OCI-M2 (cell line): ENCODE measurements around the gene CFAP161.

Source experiments
- DNase-seq: peaks from one replicate; lab custom pipeline; 2025; ENCODE audit not compliant: unreplicated experiment; lab: John Stamatoyannopoulos, UW

CFAP161 gene, protein sequence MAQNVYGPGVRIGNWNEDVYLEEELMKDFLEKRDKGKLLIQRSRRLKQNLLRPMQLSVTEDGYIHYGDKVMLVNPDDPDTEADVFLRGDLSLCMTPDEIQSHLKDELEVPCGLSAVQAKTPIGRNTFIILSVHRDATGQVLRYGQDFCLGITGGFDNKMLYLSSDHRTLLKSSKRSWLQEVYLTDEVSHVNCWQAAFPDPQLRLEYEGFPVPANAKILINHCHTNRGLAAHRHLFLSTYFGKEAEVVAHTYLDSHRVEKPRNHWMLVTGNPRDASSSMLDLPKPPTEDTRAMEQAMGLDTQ

DNA sequence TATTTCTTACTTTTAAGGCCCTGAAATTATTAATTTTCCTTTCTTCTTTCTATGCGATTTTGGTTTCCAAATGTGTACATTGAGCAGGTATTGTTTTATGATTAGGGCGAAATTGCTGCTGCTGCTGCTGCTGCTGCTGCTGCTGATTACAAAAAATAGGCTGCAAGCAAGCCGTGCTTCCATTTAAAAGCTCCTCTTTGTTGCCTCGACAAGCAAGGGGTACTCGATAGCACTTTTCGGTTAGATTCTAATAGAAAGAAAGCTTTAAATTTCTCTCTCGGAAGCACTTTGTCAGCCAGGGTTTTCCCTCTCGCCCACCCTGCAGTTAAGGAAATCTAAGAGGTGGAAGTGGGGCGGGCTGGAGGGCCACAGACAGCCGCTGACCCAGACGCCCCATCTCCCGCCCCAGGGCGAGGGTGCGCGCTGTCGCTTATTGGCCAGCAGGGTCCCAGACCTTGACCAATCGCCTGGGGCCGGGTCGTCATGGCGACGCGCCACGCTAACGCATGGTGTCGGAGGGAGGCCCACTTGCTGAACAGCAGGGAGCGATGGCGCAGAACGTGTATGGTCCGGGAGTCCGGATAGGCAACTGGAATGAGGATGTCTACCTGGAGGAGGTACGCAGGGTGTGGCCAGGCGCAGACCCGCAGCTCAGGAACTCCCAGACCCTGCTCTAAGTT, at the start of gene CFAP161:
CFAP161 (plus strand) TSS at position 489 of the 680 bp plus-strand sequence; CDS start at position 549, 60 bp downstream.
- DNase-seq = no peak

DNA sequence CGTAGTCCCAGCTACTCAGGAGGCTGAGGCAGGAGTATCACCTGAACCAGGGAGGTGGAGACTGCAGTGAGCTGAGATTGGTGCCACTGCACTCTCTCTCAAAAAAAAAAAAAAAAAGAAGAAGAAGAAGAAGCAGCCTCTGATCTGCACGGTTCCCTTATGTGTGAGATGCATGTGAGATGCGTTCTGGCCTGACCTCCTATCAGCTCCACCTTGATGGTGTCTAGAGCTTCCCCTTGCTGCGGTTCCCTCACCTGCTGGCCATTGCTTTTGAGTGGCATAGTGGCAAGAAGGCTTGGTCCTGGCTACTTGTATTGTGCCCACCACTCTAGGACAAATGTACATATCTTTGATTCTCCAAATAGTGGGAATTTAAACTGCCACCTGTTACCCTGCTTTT, 49.4 kb upstream of the CFAP161 start:
- DNase-seq = no peak

DNA sequence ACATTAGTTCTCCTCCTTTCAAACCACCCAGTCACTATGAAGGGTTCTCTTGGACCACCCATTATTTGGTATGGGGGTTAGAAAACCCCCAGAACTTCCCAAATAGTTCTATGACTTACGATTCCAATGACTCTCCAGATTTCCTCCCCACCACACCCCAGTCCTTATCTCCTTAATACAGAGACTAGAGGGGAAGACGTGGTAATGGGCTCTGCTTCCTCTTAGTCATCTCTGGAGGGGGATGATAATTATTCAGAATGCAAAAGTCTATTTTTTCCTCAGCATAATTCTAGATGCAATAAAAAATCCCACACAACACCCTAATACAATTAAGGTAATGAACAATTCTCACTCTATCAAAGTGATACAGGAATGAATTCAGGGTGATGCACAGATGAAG, 48.9 kb upstream of the CFAP161 start:
- DNase-seq = no peak

DNA sequence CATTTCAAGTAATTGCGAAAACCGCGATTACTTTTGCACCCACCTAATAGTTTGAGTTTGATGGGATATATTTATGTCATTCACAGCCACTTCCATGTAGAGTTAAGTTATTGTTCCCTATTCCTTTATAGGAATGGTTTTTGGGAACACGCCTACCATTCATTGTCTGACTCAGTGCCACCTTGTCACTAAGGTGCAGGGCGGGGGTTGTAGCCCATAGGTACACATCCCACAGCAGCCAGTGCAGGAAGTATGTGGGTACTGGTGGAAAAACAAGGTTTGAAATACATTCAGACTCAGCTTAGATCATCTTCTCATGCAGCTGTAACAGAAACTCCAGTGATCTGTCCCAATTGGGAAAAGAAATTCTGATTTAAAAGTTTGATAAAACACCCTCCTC, 48.2 kb upstream of the CFAP161 start:
- no peak for DNase-seq

DNA sequence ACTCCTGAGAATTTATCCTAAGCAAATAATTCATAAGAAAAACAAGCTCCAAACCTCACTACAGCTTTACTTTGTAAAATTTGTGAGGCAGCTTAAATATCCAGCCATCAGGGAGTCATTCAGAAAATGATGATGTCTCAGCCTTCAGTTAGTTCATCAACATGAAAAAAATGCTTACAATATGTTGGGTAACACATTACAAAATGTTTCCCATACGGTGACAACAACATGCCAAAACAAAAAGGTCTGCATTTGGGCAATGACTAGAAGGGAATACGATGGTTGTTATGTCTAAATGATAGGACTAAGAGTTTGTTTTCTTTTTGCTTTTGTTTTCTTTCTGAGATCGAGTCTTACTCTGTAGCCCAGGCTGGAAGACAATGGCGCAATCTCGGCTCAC, 47.0 kb upstream of the CFAP161 start:
- DNase-seq = no peak

DNA sequence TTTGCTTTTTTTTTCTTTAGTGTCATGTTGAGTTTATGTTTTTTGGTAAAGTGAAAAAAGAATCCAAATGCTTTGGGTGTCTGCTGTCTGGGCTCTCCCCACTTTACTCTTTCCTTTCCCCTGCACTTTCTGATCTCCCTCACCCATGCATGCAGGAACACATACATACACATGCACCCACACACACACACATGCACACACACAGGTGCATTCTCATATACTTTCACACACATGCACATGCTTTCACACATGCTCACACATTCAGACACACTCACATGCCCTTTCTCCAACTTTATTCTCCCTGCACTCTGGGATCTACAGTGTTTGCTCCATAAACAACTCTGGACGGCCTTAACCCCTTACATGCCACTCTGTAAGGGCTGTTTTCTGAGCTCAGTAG, 46.4 kb upstream of the CFAP161 start:
- DNase-seq = no peak

DNA sequence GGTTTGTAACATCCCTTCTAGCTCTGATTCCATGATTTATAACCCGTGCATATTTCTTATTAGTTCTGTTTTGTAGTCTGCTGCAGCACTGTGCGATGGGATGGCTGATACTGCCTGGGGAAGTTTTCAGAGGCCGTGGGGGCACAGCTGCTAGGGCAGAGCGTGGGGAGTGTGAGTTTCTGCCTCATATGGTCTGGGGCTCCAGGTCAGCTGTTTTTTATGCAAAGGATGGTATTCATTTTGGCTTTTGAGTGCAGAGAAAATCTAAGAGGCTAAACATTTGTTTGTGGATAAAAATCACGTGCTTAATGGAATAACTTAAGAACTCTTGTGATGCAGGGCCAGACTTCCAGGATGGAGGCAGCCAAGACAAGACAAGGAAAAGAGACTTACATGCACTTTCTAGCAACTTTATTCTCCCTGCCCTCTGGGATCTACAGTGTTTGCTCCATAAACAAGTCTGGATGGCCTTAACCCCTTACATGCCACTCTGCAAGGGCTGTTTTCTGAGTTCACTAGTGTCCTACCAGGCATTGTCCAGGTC, 45.5 kb upstream of the CFAP161 start:
- no peak for DNase-seq

DNA sequence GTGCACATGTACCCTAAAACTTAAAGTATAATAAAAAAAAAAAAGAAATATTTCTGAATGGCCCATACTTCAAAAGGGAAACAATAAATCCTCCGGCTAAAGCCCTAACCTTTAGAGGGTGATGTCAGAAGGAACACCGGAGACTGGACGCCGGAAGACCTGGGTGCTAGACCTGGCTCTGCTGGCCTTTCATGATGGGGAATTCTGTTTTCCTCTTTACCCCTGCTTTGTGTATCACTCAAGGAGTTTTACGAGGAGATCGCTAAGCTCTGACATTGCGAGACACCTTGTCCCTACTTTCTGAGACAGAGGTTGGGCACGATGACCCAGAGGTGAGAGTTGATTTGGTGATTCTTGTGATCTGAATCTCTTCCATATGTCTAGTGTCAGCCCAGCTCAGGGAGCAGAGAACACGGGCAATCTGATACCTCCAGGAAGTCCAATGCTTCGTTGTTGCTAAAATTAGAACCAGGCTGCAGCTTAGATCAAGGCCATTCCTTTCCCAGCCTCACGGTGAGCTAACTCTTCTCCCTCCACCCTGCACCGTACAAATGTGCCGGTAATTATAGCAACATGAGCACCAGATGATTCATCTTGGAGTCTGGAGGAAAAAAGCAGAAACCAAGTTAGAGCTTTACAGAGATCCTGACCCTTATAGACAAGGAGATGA, 42.0 kb upstream of the CFAP161 start:
- no peak for DNase-seq

DNA sequence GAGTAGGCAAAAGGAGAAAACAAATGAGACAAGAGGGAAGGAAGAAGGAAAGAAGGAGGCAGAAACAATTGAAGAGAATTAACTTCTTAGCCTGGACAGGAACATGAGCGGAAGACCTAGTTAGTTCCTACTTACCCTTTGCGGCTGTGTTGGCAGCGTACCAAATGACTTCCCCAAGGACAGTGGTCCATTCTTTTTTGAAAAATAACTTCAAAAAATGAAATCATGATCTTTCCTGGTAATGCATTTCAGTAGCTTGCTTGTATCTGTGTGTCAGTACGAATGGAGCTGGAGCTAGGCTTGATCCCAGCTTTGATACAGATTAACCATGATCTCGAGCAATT, 41.5 kb upstream of the CFAP161 start:
- DNase-seq = no peak

DNA sequence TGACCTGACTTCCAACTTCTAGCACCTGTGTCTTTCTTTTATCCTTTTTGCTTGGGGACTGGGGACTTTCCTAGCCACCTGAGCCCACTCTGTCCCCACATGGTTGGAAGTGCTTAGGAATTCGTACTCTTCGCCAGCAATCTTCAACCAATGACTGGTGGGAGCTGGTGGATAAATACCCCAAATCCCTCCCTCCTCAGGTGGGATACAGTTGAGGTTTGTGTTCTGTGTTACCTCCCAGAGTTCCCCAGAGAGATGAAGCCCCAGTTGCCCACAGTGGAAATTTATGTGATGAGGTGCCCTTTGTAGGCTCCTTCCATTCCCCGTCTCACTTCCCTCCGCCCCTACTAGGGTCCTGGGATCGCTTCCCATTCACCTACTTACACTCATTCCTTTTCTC, 40.1 kb upstream of the CFAP161 start:
- no peak for DNase-seq

DNA sequence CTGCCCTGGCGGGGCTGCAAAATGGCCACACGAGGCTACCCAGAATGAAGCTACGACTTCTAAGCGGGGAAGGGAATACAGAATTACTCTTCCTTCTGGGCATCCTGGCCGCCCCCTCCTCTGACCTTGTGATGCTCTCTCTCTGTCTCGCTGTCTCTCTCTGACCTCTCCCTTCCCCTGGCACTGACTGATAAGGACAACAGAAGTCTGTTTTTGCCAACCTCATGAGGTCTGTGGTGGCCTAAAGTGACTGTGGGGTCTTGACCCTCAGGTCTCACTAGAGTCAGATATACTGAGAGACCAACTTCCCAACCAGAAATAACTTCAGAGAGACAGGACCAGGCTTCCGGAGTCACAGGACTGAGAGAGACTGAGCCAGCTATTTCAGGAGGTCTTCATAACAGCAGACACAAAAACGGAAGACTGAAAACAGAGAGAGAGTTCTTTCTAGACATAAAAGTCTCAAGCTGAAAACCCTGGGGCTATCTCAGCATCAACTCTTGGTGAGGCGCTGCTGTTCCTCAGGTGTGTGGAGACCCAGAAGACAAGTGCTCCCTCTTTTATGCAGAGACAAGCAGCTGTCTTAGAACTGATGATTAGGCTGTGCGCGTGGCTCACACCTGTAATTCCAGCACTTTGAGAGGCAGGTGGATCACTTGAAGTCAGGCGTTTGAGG, 38.2 kb upstream of the CFAP161 start:
- no peak for DNase-seq

DNA sequence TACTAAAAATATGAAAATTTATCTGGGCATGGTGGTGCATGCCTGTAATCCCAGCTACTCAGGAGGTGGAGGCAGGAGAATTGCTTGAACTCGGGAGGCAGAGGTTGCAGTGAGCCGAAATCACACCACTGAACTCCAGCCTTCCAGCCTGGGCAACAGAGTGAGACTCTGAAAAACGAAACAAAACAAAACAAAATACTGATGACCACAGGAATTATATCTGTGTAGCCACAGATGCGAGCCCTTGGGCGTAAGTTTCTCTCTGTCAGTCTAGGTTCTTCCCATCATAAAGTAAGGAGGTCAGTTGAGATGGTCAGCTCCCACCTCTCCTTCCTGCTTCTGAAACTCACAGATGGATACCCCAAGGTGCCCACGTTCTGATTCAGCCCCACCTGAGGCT, 37.7 kb upstream of the CFAP161 start:
- DNase-seq = no peak

DNA sequence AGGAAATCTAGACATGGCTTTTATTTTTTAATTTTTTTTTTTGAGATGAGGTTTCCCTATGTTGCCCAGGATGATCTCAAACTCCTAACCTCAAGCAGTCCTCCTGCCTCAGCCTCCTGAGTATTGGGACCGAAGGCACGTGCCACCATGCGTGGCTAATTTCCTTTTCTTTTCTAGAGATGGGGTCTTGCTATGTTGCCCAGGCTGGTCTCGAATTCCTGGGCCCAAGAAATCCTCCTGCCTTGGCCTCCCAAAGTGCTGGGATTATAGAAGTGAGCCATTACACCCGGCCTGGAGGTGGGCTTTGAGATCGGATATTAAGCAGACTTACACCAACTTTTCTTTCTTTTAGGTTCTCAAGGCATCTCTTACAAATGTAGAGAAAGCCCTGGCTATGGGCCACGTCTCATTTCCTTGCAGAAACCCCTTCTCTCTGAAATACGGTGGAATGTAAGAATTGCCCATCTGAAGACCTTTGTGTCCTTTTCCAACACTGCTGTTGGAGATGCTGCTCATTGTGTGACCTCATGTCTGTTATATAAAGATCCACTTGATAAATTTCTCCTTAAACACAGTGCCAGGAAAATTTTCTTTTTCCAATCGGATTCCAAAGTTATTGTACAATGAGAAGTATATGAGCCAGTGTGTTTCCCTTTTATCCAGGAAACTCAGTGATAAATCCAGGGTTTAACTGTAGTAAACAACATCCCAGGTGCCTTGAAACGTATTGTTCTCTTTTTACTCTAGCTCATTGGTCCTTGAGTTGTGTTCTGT, 36.8 kb upstream of the CFAP161 start:
- DNase-seq = no peak

DNA sequence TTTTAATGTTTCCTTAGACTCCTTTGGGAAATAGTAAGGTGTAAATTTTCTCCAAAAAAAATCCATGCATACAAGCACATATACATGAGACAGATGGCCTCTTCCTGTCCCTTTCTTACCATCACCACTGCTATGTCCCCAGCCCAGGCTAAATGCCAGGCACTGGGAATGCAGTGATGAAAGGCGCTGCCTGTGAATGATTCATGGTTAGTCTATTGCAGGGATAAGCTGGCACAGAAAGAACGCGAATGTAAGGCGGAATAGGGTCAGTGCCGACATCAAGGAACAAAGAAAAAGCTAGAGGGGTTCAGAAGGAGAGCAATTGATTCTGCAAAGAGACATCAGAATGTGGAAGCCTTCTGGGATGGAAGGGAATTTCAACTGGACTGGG, 36.2 kb upstream of the CFAP161 start:
- DNase-seq = no peak

DNA sequence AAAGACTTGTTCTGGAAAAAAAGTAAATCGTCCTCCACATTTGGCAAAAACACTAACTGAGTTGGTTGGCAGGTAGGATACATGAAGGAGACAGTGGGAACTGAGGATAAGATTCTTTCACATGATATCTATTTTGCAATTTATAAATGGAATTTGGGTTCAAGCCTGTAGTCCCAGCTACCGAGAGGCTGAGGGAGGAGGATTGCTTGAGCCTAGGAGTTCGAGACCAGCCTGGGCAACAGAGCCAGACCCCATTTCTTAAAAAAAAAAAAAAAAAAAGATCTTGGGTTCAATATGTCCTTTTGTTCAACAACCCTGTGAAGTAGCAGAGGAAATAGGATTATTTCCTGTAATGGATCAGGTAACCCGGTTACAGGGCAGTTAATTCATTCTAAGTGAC, 35.7 kb upstream of the CFAP161 start:
- DNase-seq = no peak

DNA sequence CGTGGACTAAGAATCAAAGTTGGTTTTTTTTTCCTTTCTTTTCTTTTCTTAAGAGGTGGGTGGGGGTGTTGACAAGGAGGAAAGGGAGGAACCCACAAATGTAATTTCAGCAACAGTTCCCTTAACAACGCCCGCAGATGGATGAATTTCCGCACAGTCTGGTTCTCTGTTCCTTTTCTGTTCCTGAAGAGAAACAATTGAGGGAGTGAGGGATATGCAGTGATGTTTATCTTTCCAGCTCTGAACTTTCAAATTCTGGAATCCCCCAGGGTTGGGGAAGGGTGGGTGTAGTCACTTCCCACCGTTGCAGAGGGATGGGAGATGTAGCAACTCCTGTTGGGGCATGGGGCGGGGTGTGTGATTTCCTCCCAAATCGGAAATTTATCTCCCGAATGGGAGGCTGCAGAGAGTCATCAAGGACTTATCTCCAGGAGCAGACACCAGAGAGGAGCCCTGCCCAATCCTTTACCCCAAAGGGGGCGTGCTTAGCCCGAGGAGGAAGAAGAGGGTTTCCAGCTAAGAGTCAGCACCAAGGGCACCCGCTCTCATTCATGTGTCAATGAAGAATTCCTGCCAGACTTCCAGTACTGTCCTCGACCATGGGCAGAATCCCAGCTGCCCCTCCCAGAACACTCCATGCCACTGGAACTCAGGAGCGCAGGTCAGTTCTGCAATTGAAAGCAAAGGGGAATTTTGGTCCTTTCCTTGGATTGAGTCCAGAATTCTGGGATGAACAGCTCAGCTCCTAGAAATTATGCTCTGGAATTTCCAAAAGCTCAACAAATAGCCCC, 35.0 kb upstream of the CFAP161 start:
- DNase-seq = peak; percentile 77

DNA sequence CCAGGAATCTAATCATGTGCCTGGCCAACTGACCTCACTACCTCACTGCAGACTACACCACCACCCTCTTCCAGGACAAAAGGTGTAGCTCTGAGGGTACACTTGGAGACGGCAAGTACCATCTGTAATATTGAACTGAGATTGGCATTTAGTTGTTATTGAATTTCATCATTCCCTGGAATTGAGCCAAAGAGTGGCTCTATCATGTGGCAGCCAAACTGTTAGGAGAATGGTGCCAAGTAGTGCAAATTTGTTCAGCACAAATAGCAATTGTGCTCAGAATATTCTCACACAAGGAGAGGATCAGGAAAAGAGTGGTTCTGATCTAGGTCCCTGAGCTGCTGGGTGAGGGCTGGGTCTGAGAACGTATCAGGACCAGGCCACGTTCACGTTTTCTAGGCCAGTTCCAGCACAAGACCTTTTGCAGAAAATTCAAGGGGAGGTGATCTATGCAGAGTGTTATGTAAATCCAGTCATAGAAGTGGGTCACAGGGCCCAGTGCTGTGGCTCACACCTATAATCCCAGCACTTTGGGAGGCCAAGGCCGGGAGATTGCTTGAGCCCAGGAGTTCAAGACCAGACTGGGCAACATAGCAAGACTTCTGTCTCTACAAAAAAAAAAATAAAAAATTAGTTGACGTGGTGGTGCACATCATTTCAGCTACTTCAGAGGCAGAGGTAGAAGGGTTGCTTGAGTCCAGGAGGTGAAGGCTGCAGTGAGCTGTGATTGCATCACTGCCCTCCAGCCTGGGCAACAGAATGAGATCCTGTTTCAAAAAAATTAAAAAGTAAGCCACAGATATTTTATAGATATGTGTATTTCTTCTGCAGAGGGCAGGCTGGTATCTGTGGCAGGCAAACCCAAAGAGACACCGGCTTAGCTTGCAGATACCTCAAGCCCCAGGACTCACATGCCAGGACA, 31.9 kb upstream of the CFAP161 start:
- DNase-seq = no peak

DNA sequence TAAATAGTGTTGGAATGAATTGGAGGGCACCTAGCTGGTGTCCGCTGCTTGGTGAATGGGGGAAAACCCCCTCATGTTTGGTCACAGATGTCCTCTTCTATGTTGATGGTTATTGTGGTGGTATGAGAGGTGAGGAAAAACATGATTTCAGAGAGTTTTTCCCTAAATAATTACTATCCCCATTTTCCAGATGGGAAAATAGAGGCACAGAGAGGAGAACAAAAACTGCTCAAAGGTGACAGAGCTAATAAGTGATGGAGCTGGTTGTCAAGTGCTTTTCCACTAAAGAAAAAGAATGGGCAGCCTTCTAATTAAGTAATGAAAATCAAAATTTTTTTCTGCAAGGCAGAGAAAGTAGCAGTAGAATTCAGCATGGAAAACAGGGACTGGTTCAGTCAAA, 30.2 kb upstream of the CFAP161 start:
- DNase-seq = no peak

DNA sequence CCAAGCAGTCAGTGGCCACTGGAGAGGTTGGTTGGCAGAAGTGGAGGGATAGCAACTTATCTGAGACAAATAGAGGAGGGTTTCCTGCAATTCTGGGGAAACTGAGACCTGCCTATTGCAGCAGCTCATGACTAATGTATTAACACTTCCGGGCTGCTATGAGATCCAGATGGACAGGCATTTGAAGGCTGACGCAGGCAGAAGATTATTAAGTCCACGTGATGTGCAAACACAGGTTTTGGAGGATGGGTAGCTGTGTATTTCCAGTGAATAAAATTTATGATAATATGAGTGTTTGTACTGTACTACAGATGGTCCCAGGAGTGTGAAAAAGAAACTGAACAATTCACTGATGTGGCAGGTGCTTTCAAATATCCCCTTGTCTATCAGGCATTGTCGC, 28.5 kb upstream of the CFAP161 start:
- no peak for DNase-seq
